ENCODE measurements around the gene AXL.

DNA sequence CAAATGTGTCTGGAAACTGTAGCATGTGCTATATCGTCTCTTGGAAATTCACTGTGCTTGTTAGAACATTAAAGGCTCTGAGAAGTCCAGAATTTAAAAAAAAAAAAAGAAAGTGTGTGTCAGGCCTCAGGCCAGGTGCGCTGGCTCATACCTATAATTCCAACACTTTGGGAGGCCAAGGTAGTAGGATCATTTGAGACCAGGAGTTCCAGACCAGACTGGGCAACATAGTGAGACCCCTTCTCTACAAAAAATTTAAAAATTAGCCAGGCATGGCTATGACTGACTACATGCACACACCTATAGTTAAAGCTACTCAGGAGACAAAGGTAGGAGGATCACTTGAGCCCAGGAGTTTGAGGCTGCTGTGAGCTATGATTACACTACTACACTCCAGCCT, 50.0 kb downstream of the AXL start:
- TF ChIP-seq, protein P1, sequence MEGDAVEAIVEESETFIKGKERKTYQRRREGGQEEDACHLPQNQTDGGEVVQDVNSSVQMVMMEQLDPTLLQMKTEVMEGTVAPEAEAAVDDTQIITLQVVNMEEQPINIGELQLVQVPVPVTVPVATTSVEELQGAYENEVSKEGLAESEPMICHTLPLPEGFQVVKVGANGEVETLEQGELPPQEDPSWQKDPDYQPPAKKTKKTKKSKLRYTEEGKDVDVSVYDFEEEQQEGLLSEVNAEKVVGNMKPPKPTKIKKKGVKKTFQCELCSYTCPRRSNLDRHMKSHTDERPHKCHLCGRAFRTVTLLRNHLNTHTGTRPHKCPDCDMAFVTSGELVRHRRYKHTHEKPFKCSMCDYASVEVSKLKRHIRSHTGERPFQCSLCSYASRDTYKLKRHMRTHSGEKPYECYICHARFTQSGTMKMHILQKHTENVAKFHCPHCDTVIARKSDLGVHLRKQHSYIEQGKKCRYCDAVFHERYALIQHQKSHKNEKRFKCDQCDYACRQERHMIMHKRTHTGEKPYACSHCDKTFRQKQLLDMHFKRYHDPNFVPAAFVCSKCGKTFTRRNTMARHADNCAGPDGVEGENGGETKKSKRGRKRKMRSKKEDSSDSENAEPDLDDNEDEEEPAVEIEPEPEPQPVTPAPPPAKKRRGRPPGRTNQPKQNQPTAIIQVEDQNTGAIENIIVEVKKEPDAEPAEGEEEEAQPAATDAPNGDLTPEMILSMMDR (IDR thresholded peaks at IDR 0.05): no peak
- TF ChIP-seq POLR2A (IDR thresholded peaks at IDR 0.05): no peak
